HG03135 (cell line): ENCODE results near the gene RDM1.
"Not testable (repeated sequence)": the region's sequence is repeated elsewhere in the genome, so short reads cannot be mapped to it uniquely, and the experiment has no call there.

Experiments
- ATAC-seq: cut with Tn5 transposase; IDR thresholded peaks from one replicate; pipeline ENCODE4 v1.9.1; 2021; ENCODE audit warnings: mild to moderate bottlenecking, moderate library complexity; ENCODE audit not compliant: unreplicated experiment

RDM1 gene, protein sequence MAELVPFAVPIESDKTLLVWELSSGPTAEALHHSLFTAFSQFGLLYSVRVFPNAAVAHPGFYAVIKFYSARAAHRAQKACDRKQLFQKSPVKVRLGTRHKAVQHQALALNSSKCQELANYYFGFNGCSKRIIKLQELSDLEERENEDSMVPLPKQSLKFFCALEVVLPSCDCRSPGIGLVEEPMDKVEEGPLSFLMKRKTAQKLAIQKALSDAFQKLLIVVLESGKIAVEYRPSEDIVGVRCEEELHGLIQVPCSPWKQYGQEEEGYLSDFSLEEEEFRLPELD

DNA sequence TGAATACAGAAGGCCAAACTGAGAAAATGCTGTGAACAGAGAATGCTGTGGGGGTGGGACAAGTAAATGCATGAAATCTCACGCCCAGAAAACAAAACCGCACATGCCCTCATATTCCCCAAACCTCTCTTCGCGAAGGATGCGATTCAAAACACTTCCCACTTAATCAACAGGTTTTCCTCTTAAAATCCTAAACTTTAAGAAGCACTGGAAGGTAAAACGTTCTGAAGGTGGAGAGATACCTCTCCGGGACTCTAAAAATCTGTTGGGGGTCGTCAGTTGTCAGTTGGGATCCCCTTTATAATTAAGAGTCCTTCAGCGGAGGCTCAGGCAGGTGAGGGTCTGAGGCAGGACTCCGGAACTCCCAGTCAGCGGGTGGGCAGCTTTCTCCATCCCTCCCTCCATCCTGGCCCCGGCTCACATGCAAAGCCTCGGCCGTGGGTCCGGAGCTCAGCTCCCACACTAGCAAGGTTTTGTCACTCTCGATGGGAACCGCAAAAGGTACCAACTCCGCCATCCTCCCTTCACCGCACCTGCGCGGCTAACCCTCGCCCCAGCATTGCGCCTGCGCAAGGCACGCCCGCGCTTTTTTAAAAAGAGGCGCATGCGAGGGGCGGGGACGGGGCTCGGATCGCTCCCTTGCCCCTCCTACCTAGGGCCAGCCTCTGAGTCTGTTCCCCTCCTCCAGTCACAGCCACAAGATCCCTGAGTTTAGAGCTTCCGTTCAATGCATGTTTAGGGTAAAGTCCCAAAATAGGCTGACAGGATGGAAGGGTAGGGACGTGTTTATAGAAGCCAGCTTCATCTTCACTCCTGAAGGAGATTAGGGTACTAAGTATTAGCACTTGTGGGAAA lies at the start of gene RDM1:
Gene RDM1, minus strand, starts transcription at position 563 of the 855 bp plus-strand sequence. Its CDS starts 46 bp downstream, at position 517.
- ATAC-seq, result no peak

DNA sequence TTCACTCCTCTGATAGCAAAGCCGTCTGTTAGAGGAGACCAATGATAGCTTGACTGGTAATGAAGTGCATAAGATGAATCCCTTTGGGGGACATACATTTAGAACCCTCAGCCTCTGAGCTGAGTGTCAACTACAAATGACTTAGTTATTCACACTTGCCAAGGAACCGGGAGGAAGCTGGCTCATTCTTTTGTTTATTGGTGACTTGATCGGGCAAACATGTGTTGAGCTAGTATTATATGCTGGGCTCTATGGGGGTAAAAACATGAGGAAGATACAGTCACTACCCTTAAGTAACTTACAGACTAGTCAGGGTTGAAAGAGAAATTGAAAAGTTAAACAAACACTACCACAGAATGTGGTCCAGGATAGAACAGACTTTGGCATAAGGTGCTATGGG lies 47.8 kb upstream of the RDM1 start:
- no peak for ATAC-seq

DNA sequence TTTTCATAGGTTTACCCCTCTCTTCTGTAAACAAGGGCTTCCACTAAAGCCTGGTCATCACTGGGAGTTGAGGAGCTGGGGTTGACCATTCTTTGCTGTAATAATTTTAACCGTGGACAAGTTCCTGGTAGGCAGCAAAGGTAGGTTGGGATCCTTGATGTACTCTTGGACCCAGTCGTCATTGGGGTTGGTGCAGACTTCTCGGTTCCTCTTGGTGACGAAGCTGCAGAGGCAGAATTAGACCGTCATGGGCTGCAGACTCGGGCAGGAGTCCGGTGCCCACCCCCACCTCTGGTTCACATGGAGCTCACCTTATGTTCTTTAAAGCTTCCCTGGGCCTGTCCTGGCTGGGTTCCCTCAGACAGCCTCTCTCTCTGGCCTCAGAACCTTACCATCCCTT lies 46.9 kb upstream of the RDM1 start:
- no peak for ATAC-seq

DNA sequence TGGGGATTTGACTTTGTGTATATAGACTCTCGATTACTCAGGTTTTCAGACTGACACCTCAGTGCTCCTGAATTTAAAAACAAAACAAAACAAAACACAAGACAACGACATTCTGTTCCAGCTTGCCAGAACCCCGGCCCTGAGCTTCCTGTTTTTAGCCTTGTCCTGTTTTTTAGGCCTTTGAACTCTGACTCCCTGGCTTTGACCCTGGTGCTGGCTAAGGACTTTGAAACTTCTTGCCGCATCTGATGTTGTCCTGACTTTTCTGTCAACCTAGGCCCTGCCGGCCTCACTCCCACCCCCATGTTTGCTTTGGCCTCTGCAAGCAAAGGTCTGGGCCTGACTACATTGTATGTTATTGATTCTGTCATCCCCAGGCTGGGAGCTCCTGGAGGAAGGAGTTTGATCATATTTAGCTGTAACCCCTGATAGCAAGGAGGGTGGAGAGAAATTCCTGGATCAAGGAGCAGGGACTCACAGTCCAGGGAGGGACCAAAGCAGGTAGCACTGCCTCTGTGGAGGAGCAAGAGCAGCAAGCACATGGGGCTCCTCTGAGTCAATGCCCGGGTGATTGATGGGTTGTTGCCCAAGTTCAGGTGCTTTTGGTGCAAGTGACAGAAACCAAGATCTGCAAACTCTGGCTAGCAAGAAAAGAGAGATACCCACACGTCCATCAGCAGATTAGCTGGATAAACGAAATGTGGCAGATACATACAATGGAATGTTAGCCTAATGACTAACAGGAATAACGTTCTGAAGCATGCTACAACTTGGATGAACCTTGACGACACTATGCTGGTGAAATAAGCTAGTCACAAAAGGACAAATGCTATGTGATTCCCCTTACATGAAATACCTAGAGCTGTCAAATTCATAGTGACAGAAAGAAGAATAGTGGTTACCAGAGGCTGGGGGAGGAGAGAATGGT lies 43.0 kb upstream of the RDM1 start:
- ATAC-seq, result no peak

DNA sequence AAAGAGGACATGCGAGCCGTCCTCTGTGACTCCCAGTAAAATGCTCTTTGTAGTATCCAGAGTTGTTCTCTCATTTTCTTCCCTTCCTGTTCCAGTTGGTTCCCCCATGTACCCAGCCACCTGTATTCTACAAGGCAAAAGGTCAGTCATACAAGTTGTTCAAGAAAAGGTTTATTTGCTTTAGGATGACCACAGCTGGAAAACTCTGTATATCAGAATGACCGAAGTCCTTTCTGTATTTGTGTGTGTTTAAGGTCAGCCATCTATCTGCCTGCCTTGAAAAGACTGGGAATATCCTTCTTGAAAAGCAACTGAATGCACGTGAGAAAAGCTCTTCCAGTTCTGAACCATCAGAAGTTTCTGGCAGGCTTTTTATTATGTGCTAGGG lies 42.4 kb upstream of the RDM1 start:
- no peak for ATAC-seq

DNA sequence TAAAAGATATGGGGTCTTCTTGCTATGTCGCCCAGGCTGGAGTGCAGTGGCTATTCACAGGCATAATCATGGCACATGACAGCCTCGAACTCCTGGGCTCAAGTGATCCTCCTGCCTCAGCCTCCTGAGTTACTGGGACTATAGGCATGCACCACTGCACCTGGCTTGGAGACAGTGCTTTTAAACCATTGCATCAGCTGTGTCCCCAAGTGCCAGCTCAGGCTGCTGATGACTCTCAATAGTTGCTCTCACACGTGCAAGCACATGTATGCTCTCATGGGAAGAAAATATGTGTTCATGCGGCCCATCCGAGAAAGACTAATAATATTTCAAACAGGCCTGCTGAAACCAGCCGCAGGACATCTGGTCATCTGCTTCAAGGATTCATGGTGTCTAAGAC lies 42.0 kb upstream of the RDM1 start:
- no peak for ATAC-seq

DNA sequence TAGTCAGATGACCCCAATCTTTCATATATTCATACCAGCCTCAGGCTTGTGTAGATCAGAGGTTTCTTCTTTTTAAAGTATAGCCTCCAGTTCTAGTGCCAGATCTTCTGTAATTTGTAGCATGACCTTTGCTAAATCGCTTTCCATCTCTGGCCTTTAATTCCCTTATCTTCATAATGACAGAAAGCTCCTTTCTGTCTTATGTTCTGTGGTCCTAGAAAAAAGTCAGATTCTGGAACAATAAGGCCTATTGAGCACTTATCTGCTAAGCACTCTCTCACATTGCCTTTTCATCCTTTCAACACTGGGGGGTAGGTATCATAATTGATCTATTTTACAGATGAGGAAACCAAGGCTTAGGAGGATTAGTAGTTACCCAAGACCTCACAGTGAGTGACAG lies 41.5 kb upstream of the RDM1 start:
- ATAC-seq, result no peak

DNA sequence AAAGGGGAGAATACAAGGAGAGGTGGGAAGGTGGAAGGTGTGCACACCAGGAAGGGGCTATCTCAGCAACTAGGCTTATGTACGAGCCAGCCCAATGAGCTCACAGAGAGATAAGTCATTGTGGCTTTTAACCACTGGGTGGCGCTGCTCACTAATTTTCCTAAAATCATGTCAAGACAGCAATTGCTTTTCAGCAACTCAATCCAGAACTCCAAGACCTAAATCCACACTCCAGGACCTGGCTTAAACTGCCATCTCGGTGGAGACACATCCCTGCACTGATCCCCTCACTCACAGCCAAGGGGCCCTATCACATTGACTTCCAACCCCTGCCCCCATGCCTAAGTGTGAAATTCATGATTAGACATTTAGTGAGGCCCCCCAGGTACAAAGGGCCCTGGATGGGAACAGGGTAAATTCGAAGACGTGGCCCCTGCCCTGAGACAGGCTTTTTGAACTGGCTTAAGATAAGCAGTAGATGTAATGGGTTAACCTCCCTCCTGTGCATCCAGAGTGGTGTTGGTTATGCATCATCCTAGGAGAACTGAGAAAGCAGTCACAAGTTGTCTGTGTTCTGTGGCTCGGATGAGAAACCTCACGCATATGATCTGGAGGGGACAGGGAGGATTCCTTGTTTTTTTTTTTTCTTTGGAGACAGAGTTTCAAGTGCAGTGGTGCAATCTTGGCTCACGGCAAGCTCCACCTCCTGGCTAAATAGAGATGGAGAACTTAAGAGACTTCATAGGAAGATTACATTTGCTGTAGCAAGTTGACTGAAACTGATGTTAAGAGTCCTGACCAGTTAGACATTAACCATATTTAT lies 39.2 kb upstream of the RDM1 start:
- ATAC-seq, result no peak

DNA sequence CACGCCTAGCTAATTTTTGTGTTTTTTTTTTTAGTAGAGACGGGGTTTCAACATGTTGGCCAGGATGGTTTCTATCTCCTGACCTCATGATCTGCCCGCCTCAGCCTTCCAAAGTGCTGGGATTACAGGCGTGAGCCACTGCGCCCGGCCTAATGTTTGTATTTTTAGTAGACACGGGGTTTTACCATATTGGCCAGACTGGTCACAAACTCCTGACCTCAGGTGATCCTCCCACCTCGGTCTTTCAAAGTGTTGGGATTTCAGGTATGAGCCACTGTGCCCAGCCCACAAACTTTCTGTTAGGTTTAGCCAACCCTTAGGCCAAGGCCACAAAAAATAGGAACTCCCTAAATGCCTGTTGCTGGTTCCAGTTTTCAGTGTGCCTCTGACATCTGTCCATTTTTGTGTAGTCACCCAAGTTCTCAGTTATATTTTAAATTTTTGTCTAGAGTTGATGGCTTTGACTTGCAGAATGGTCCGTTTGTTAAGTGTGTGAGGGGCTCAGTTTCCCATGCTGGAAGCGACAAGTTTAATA lies 38.0 kb upstream of the RDM1 start:
- no peak for ATAC-seq

DNA sequence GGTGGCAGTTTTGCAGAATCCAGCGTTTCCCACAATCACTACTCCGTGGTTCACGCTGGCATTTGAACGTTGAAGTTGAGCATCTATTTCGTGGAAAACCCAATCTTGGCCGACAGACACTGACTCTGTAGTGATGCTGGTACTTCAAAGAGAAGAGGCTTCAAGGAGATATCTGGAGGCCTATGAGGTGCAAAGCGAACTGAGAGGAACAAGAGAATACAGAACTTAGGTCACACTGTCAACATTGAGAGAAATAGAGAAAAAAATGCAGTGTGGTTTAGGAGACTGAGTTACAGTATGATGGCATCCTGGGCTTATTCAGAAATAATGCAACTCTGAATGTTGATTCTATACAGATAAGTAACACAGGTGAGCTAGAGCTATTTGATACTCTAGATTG lies 34.7 kb upstream of the RDM1 start:
- ATAC-seq, result no peak

DNA sequence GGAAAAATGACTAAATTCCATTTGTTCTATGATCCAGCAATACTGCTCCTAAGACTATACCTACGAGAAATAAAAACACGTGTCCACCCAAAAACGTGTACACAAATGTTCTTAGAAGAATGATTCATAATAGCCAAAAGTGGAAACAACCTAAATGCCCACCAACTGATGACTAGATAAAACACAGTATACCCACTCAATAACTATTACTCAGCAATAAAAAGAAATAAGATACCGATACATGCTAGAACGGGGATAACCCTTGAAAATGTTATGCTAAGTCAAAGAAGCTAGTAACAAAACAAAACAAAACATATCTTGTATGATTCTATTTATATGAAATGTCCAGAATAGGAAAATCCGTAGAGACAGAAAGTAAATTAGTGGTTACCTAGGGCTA lies 33.1 kb upstream of the RDM1 start:
- no peak for ATAC-seq

DNA sequence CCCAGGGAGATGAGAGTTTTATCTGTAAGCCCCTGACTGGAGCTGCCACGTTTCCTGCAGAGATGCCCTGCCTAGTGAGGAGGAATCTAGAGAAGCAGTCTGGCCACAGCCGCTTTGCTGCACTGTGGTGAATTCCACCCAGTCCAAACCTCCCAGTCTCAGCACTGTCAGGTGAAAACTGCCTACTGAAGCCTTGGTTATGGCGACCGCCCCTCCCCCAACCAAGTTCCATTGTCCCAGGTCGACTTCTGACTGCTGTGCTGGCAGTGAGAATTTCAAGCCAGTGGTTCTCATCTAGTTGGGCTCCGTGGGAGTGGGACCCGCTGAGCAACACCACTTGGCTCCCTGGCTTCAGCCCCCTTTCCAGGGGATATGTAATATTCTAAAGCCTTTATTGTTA lies 23.1 kb upstream of the RDM1 start:
- ATAC-seq, result no peak

DNA sequence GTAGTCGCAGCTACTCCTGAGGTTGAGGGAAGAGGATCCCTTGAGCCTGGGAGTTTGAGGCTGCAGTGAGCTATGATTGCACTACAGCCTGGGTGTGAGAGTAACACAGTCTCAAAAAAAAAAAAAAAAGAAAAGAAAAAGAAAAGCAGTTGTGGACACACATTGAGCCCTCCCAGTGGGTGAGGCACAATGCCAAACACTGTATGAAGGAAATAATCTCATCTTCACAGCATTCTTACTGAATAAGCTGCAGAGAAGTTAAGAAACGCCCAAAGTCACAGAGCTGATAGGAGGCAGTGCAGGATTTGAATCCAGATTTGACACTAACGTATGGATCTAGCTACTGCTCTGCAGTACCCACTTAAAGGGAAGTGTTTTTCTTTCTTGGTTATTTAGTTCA lies 18.8 kb upstream of the RDM1 start:
- ATAC-seq, result no peak

DNA sequence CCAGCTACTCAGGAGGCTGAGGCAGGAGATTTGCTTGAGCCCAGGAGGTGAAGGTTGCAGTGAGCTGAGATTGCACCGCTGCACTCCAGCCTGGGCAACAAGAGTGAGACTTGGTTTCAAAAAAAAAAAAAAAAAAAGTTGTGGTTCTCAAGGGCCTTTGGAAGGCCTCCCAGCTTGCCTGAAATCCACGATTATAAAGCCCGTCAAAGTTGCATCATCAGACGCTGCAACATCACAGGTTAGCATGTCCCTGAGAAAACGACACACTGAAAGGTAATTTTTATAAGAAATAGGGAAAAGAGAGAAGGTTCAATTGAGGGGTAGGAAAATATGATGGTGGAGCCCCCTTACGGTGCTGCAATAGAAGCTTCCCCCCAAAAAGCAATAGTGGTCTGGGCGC lies 17.5 kb upstream of the RDM1 start:
- ATAC-seq, result no peak

DNA sequence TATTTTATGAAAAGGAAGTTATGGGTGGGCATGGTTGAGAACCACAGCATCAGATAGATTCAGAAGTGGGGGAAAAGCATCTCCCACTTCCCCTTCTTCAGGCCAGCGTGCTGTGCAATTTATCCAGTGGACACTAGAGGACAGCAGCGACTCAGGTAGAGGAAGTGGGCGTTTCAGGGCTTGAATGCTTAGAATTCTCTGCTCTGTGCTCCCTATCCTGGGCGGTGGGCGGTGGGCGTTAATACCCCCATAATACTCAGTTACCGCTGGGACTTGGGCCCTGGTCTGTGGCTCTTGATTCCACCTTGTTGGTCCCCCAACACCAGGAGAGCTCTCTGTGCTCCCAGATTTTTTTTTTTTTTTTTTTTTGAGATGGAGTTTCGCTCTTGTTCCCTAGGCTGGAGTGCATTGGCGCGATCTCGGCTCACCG lies 16.6 kb upstream of the RDM1 start:
- no peak for ATAC-seq

DNA sequence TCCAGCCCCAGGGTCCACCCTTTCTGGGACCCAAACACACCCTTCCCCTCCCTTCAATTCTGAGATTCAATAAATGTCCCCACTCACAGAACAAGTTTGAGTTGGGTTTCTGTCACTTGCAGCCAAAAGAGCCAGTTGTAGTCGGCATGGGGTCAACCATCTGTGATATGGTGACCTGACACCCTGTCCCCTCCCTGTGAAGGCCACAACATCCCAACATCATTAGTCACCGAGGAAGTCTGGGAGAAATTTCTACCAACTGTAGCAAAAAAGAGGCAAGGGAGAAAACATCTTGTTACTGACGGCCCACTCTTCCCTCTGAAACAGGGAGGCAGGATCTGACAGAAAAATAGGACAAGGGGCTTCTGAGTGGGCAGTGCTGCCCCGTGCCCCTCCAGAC lies 13.6 kb upstream of the RDM1 start:
- ATAC-seq, result no peak

DNA sequence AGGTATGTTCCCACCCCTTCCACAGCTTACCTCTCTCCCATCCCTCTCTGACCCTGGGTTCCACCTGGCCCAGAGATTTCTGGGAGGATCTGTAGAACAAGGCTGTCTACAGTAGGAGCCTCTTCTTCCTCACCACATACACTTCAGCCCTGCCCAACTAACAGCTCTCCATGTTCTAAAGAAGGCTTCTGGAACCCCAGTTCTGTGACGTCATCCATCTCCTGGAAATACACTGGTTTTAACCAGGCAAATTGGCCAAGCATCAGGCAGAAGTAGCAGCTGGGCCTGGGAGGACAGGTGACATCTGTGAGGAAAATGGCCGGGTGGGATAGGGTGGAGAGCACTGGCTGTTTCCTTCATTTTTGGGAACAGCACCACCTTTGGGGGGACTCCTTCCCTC lies 13.0 kb upstream of the RDM1 start, which contains the start of gene LYZL6:
Gene LYZL6, minus strand, starts transcription at position 177 of the 400 bp plus-strand sequence. CDS start 4,357 bp downstream, outside the sequence.
- ATAC-seq, result no peak

DNA sequence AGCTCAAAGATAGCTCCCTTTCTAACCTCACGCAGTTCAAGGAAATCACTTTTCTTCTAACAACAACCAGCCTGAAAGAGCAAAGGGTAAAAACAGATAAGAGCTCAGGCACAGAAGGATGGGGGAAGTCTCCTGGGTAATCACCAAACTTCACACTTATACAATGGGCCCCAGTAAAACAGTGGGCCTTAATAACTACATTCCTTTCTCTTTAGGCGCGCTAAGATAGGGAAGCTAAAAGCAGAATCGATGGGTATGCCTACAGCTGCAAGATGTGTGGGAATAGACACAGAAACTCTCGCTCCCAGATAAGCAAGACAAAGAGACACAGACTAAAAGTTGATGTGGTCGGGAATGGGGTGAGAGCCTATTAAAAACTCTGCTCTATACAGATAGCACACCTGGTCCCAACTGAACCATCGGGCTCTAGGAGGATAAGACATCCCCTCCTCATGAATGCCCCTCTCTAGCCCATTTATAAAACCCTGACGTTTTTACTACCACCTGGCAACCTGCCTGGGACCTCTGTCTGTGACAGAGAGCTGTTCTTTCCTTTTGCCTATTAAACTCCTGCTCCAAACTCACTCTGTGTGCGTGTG lies 12.1 kb upstream of the RDM1 start:
- ATAC-seq, result no peak

DNA sequence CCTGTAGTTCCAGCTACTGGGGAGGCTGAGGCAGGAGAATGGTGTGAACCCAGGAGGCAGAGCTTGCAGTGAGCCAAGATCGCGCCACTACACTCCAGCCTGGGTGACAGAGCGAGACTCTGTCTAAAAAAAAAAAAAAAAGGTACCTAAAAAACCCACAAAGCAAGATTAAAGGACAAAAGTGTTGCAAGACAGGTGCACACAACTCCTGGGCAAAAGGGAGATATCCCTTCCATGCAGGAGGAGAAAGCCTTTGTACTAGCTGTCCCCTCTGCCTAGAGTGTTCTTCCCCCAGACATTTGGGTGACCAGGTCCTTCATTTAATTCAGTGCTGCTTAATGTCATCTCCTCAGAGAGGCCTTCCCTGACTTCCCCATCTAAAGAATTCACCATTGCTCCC lies 7.9 kb upstream of the RDM1 start:
- not testable (repeated sequence) for ATAC-seq

DNA sequence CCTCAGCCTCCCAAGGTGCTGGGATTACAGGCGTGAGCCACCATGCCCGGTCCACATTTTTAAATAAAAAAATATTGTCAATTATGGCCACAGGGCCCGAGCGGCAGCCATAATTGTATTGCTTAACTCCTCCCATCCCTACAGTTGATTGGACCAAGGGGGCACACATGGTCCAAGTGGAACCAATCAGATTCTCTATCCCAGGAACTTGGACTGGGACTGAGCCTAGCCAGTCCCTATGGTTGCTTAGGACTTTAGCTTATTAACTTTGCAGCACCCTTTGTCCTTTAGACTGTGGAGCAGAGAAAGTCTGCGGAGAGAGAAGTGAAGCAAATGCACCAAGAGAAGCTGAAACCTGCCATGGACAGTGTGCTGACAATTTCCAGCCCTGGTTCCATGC lies 5.5 kb upstream of the RDM1 start:
- no peak for ATAC-seq
